Fibroblast of lung (primary cell): ENCODE results near the gene KCNMA1.

Experiments used
- EZH2 ChIP-seq: IDR thresholded peaks from 2 replicates; pipeline ENCODE4 v1.5.1; 2012; ENCODE audit warnings: low read length, control low read depth, mild to moderate bottlenecking; ENCODE audit errors: missing control alignments
- TF ChIP-seq, protein P1 (sequence below), 2 donors: IDR thresholded peaks in 1 of 2; conservative IDR thresholded peaks in 1 of 2; 1 replicate in 1 of 2; 2 replicates in 1 of 2; pipeline ENCODE4 v1.5.1; 2011 to 2012; ENCODE audit warnings: low read length in 2 of 2, control low read depth in 1 of 2, inconsistent platforms in 1 of 2, low read depth in 1 of 2, mild to moderate bottlenecking in 1 of 2

DNA sequence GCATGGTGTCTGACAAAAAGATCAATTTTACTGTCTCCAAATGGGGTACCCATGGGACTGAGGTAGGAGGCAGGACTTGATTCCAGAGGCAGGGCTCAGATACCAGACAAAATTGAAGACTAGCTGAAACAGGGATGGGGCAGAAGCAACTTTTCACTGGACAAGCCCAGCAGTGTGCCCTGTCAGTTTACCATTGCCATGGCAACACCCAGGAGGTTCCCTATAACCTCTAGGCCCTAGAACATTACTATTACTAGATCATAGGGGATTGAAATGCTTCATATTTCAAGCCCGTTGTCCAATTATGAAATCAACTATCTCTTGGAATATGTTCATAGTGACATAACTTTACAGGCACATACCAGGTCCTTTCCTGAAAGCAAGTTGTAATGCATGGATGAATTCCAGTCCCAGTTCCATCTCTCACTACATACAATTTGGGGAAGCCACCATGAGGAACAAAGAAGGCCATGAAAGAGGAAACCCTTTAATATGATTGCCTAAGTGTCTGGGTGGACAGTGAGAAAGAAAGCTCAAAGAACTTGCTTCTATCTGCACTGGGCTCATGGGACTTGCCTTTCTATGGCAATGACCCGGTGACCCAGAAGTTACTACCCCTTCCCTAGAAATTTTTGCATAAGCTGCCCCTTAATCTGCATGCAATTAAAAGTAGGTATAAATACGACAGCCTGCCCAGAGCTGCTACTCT is 557.9 kb downstream of the KCNMA1 start:
- TF ChIP-seq, protein P1, sequence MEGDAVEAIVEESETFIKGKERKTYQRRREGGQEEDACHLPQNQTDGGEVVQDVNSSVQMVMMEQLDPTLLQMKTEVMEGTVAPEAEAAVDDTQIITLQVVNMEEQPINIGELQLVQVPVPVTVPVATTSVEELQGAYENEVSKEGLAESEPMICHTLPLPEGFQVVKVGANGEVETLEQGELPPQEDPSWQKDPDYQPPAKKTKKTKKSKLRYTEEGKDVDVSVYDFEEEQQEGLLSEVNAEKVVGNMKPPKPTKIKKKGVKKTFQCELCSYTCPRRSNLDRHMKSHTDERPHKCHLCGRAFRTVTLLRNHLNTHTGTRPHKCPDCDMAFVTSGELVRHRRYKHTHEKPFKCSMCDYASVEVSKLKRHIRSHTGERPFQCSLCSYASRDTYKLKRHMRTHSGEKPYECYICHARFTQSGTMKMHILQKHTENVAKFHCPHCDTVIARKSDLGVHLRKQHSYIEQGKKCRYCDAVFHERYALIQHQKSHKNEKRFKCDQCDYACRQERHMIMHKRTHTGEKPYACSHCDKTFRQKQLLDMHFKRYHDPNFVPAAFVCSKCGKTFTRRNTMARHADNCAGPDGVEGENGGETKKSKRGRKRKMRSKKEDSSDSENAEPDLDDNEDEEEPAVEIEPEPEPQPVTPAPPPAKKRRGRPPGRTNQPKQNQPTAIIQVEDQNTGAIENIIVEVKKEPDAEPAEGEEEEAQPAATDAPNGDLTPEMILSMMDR (conservative IDR thresholded peaks at IDR 0.05 in 1 of 2, IDR thresholded peaks at IDR 0.05 in 1 of 2; ENCODE audit: low read depth in 1 of 2, low read length in 2 of 2), result no peak
- no peak for TF ChIP-seq EZH2
